Endothelial cell of umbilical vein (primary cell): ENCODE data around the gene SLC47A2. TPM values are rescaled to one million over a fixed set of nuclear protein-coding genes. Genes with fewer than 3 reads are reported as not detected.
A peak's percentile ranks its signal among the peaks of the same experiment; 100 is the strongest.

Experiments
- BruUV-seq: library from RNA; stranded (reverse); fragments of 400-500 nt; replicated peaks from 2 replicates; lab custom pipeline; 2021; lab: Mats Ljungman, UMichigan
- CTCF ChIA-PET: fragments of 300-600, 350-600 bp; sonication (Branson Sonifier 250); formaldehyde crosslinking; loops from one replicate; lab custom pipeline; 2021; ENCODE audit warnings: antibody characterized with exemption, inconsistent platforms; lab: Charles Lee
- POLR2A ChIA-PET: fragments of 300-600, 350-600 bp; sonication (Branson Sonifier 250); formaldehyde crosslinking; loops from one replicate; lab custom pipeline; 2021; ENCODE audit warnings: antibody characterized with exemption, inconsistent platforms; lab: Charles Lee
- DNase-seq: peaks from one replicate; pipeline ENCODE4 v3.0.0-alpha.2; 2011; ENCODE audit warnings: low read depth, low spot score
- FAIRE-seq: peaks from 2 replicates; lab custom pipeline; 2011; peaks lifted over from hg19 to GRCh38; lab: Jason Lieb, UNC
- H2AFZ ChIP-seq: 2 replicates; pipeline ENCODE4 v1.6.0; 2012; ENCODE audit warnings: low read depth, low read length, control low read depth, inconsistent platforms
- H3K27ac ChIP-seq: 2 replicates; pipeline ENCODE4 v1.5.1; 2011; ENCODE audit warnings: low read depth, mild to moderate bottlenecking, control low read depth, low read length, moderate library complexity; ENCODE audit not compliant: insufficient read depth
- H3K27me3 ChIP-seq, 2 experiments: 2 replicates each; pipeline versions ENCODE4 v1.6.0 to v1.6.1; 2011; ENCODE audit warnings: low read length in 2 of 2, mixed read lengths in 1 of 2; ENCODE audit not compliant: control insufficient read depth in 2 of 2, insufficient read depth in 2 of 2
- H3K36me3 ChIP-seq, 2 experiments: 2 replicates in 1 of 2; 3 replicates in 1 of 2; pipeline ENCODE4 v1.5.1; 2011; ENCODE audit warnings: low read length in 2 of 2, mild to moderate bottlenecking in 1 of 2, moderate library complexity in 1 of 2; ENCODE audit not compliant: control insufficient read depth in 2 of 2, insufficient read depth in 2 of 2; ENCODE audit errors: extremely low read depth in 1 of 2
- H3K4me1 ChIP-seq: 3 replicates; pipeline ENCODE4 v1.5.1; 2011; ENCODE audit warnings: mild to moderate bottlenecking, low read length; ENCODE audit not compliant: control insufficient read depth, insufficient read depth; ENCODE audit errors: extremely low read depth
- H3K4me2 ChIP-seq: 2 replicates; pipeline ENCODE4 v1.6.1; 2011; ENCODE audit warnings: low read length, control low read depth, mixed read lengths; ENCODE audit not compliant: insufficient read depth
- H3K4me3 ChIP-seq, 3 experiments: fragments of 200-600 bp in 1 of 3; sonication (generic), shearing (Covaris generic) in 1 of 3; replicated peaks in 1 of 3; 2 replicates each; pipeline ENCODE4 v1.5.1; 2011 to 2016; ENCODE audit warnings: control low read depth in 3 of 3, low read length in 3 of 3, mild to moderate bottlenecking in 2 of 3, inconsistent platforms in 1 of 3, low read depth in 1 of 3, moderate library complexity in 1 of 3; ENCODE audit not compliant: insufficient read depth in 1 of 3
- H3K79me2 ChIP-seq: 2 replicates; pipeline ENCODE4 v1.6.0; 2012; ENCODE audit warnings: low read length, inconsistent platforms; ENCODE audit not compliant: control insufficient read depth, insufficient read depth
- H3K9ac ChIP-seq: replicated peaks from 2 replicates; pipeline ENCODE3; 2011; ENCODE audit warnings: low read length, control low read depth; ENCODE audit not compliant: insufficient read depth; ENCODE audit errors: extremely low read depth
- H3K9me1 ChIP-seq: replicated peaks from 3 replicates; pipeline ENCODE4 v1.6.0; 2011; ENCODE audit warnings: mild to moderate bottlenecking, low read length; ENCODE audit not compliant: control insufficient read depth, insufficient read depth; ENCODE audit errors: extremely low read depth
- H3K9me3 ChIP-seq: replicated peaks from 2 replicates; pipeline ENCODE4 v1.5.1; 2012; ENCODE audit warnings: low read length, inconsistent platforms; ENCODE audit not compliant: control insufficient read depth, insufficient read depth
- H4K20me1 ChIP-seq: replicated peaks from 2 replicates; pipeline ENCODE3; 2011; ENCODE audit warnings: mild to moderate bottlenecking, low read length; ENCODE audit not compliant: control insufficient read depth, insufficient read depth; ENCODE audit errors: extremely low read depth
- EZH2 ChIP-seq: IDR thresholded peaks from 2 replicates; pipeline ENCODE4 v1.6.1; 2012; ENCODE audit warnings: borderline replicate concordance, low read depth, mild to moderate bottlenecking, moderate library complexity, low read length, inconsistent platforms; ENCODE audit not compliant: severe bottlenecking
- FOS ChIP-seq: IDR thresholded peaks from 2 replicates; pipeline ENCODE4 v1.6.1; 2011; ENCODE audit warnings: mild to moderate bottlenecking, low read length, moderate library complexity, borderline replicate concordance; ENCODE audit not compliant: insufficient read depth
- GATA2 ChIP-seq: IDR thresholded peaks from 2 replicates; pipeline ENCODE4 v1.7.0; 2011; ENCODE audit warnings: low read depth, mild to moderate bottlenecking, moderate library complexity, mixed read lengths, low read length; ENCODE audit not compliant: insufficient read length, insufficient read depth
- JUN ChIP-seq: IDR thresholded peaks from 2 replicates; pipeline ENCODE4 v1.6.1; 2011; ENCODE audit warnings: borderline replicate concordance, low read depth; ENCODE audit not compliant: insufficient read length, insufficient read depth
- MYC ChIP-seq: IDR thresholded peaks from one replicate; pipeline ENCODE4 v1.6.1; 2011; ENCODE audit warnings: mild to moderate bottlenecking, low read depth, low read length
- POLR2A ChIP-seq: IDR thresholded peaks from 2 replicates; pipeline ENCODE4 v1.6.1; 2012; ENCODE audit warnings: low read depth, mild to moderate bottlenecking, control low read depth, low read length
- POLR2AphosphoS5 ChIP-seq: IDR thresholded peaks from 2 replicates; pipeline ENCODE4 v1.6.1; 2012; ENCODE audit warnings: low read depth, mild to moderate bottlenecking, control low read depth, low read length, moderate library complexity; ENCODE audit not compliant: insufficient read depth
- dilution Hi-C: fragments of 300-500 bp; cut with MboI; formaldehyde crosslinking; loops from one replicate; pipeline ENCODE4 v1.15.0; 2019; ENCODE audit warnings: low sequenced_read_pairs; ENCODE audit not compliant: extremely low pct_ligation_motif_present
- intact Hi-C: fragments of 100-400 bp; cut with micrococcal nuclease; formaldehyde crosslinking; loops from one replicate; pipeline ENCODE4 v1.10.0; 2022
- polyA plus RNA-seq, 4 experiments: library from polyadenylated mRNA; depleted of rRNA in 3 of 4; stranded (reverse) in 3 of 4; unstranded in 1 of 4; fragments of >200 nt; gene quantifications; 2 replicates each; pipeline versions ENCODE4 v1.2.1 to v1.2.3, GENCODE V29; 2011 to 2012; ENCODE audit warnings: missing spikeins in 1 of 4
- total RNA-seq: library from RNA; stranded (reverse); gene quantifications from 2 replicates; pipeline ENCODE4 v1.2.3, GENCODE V29; 2021
- TF ChIP-seq, protein P1 (sequence below), 2 donors: IDR thresholded peaks; 1 replicate in 1 of 2; 2 replicates in 1 of 2; pipeline ENCODE4 v1.5.1; 2011; ENCODE audit warnings: low read length in 2 of 2, mild to moderate bottlenecking in 2 of 2, moderate library complexity in 2 of 2, control low read depth in 1 of 2, inconsistent platforms in 1 of 2, low read depth in 1 of 2; ENCODE audit not compliant: insufficient read depth in 1 of 2; ENCODE audit errors: extremely low read depth in 1 of 2
- TF ChIP-seq, protein P2 (sequence below): IDR thresholded peaks from 2 replicates; pipeline ENCODE4 v1.6.1; 2011; ENCODE audit not compliant: insufficient read depth, insufficient read length

Gene SLC47A2
- total and polyA plus RNA-seq, 2 donors (not counting 3 experiments of a cell fraction or from before 2014, with no cell fraction given): not detected

GRCh38 chr17:19753051-19753509, 36.7 kb upstream of the SLC47A2 start:
- Histone ChIP-seq H3K4me1 (peaks cover 18% of the 10 kb centered on the region), H4K20me1 (no peaks in the 10 kb centered on the region), H3K4me2 (no peak overlapping the region), H3K9me3 (no peaks in the 10 kb centered on the region), H3K4me3 (no peak overlapping the region), H3K79me2 (no peaks in the 10 kb centered on the region), H3K9ac (peak overlapping the region; percentile 61), H3K9me1 (no peaks in the 10 kb centered on the region), H3K27me3 (no peaks in the 10 kb centered on the region), H2AFZ (peak overlapping the region; percentile 23), H3K27ac (peak overlapping the region; percentile 94), H3K36me3 (no peaks in the 10 kb centered on the region)
- TF ChIP-seq, protein P1, sequence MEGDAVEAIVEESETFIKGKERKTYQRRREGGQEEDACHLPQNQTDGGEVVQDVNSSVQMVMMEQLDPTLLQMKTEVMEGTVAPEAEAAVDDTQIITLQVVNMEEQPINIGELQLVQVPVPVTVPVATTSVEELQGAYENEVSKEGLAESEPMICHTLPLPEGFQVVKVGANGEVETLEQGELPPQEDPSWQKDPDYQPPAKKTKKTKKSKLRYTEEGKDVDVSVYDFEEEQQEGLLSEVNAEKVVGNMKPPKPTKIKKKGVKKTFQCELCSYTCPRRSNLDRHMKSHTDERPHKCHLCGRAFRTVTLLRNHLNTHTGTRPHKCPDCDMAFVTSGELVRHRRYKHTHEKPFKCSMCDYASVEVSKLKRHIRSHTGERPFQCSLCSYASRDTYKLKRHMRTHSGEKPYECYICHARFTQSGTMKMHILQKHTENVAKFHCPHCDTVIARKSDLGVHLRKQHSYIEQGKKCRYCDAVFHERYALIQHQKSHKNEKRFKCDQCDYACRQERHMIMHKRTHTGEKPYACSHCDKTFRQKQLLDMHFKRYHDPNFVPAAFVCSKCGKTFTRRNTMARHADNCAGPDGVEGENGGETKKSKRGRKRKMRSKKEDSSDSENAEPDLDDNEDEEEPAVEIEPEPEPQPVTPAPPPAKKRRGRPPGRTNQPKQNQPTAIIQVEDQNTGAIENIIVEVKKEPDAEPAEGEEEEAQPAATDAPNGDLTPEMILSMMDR (IDR thresholded peaks at IDR 0.05; ENCODE audit: extremely low read depth in 1 of 2, insufficient read depth in 1 of 2, low read depth in 1 of 2, low read length in 2 of 2): no peak
- TF ChIP-seq FOS (peak; percentile 66), POLR2A (no peak), EZH2 (no peak), POLR2AphosphoS5 (peak; percentile 79), MYC (peak; percentile 55), JUN (no peak), GATA2 (no peak)
- TF ChIP-seq, protein P2, sequence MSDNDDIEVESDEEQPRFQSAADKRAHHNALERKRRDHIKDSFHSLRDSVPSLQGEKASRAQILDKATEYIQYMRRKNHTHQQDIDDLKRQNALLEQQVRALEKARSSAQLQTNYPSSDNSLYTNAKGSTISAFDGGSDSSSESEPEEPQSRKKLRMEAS: no peak
- intact Hi-C loops (loop anchor here (2.0 kb wide), 1 partner anchor 104 kb away; the partner anchor contains the start of gene ALDH3A2), dilution Hi-C loops (no loop called here)
- POLR2A ChIA-PET: no interaction called here
- no TSS peak for BruUV-seq
- peak; percentile 83 for DNase-seq
- CTCF ChIA-PET: interaction anchor here (0.7 to 8.4 kb wide), 8 partner anchors 8 to 390 kb away, joined by 3 to 72 read pairs (median 6); partner anchors contain the start of genes ALDH3A2 and B9D1
- FAIRE-seq: peak; percentile 97
